Activated naive CD8-positive, alpha-beta T cell treated with anti-CD3 and anti-CD28 coated beads, Interleukin-2, amount 50 U/mL, for 24 hours (primary cell): ENCODE measurements around the gene ATAD3B.

ENCODE experiments used
- ATAC-seq: fragments of 150-1000 bp; cut with Tn5 transposase; one replicate; pipeline ENCODE4 v1.10.0; 2021
- DNase-seq: peaks from one replicate; pipeline ENCODE4 v3.0.0; 2021
- H3K27ac Mint-ChIP-seq: one replicate; pipeline ENCODE4 v1.8.0; 2021; ENCODE audit warnings: mild to moderate bottlenecking, mixed read lengths
- H3K27me3 Mint-ChIP-seq: one replicate; pipeline ENCODE4 v1.8.0; 2021; ENCODE audit warnings: mixed read lengths
- H3K36me3 Mint-ChIP-seq: one replicate; pipeline ENCODE4 v1.8.0; 2021; ENCODE audit warnings: low read depth, mixed read lengths
- H3K4me1 Mint-ChIP-seq: one replicate; pipeline ENCODE4 v1.8.0; 2021; ENCODE audit warnings: mixed read lengths
- H3K4me3 Mint-ChIP-seq: one replicate; pipeline ENCODE4 v1.8.0; 2021; ENCODE audit warnings: mild to moderate bottlenecking, moderate library complexity, mixed read lengths
- H3K9me3 Mint-ChIP-seq: one replicate; pipeline ENCODE4 v1.8.0; 2021; ENCODE audit warnings: mixed read lengths

The ATAD3B gene

DNA sequence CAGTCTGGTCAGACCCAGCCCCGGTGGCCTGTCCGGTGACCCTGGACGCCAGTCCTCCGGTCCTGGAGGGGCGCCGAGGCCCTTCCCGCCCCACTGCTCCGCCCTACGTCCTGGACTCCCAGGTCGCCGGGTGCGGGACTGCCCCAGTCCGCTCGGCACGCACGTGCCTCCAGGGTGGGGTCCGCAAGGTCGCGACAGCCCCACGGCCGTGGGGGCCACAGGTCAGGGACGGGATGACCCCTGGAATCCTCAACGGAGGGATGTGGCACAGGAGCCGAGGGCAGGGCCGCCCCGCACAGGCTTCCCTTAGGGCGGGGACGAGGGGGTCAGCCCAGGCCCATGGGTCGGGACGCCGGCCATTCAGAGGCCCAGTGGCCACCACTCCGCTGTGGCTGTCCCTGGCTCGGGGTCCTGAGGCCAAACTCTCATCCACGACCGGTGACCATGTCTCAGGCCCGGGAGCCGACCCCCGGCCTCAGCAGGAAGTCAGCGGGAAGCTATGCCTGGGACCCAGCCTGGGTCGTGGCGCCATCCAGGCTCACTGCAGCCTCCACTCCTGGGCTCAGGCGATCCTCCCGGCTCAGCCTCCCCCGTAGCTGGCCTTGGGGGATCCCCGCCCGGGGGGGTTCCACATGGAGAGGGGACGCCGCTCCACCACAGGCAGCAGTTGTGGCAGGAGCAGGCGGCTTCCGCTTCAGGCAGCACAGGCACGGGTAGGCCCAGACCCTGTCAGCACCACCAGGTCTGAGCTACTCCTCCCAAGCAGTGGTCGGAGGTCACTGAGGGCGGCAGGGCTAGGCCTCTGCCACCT is 69.5 kb downstream of the ATAD3B start:
- H3K36me3 Mint-ChIP-seq, result peaks cover 8% of the 10 kb centered on the region
- DNase-seq, result no peak
- no peaks in the 10 kb centered on the region for H3K9me3 Mint-ChIP-seq
- no peak overlapping the region for H3K27ac Mint-ChIP-seq
- no peak overlapping the region for H3K4me3 Mint-ChIP-seq
- no peak for ATAC-seq
- no peaks in the 10 kb centered on the region for H3K27me3 Mint-ChIP-seq
- peaks cover 1% of the 10 kb centered on the region for H3K4me1 Mint-ChIP-seq

GRCh38 chr1:1541956-1542765 is 70.6 kb downstream of the ATAD3B start:
- no peak for DNase-seq
- no peaks in the 10 kb centered on the region for H3K27me3 Mint-ChIP-seq
- peak overlapping the region; percentile 17 for H3K27ac Mint-ChIP-seq
- H3K4me3 Mint-ChIP-seq, result no peak overlapping the region
- no peaks in the 10 kb centered on the region for H3K9me3 Mint-ChIP-seq
- H3K4me1 Mint-ChIP-seq, result peaks cover 1% of the 10 kb centered on the region
- no peak for ATAC-seq
- H3K36me3 Mint-ChIP-seq, result peaks cover 8% of the 10 kb centered on the region

- Mint-ChIP-seq H3K4me1 (peaks cover 1% of the 10 kb centered on the region), H3K27ac (no peak overlapping the region), H3K36me3 (peaks cover 8% of the 10 kb centered on the region), H3K27me3 (no peaks in the 10 kb centered on the region), H3K9me3 (no peaks in the 10 kb centered on the region), H3K4me3 (no peak overlapping the region)
- DNase-seq (peak; percentile 26), ATAC-seq (no peak)
These were observed 71.5 kb downstream of the ATAD3B start for GRCh38 chr1:1542766-1543705.

DNA sequence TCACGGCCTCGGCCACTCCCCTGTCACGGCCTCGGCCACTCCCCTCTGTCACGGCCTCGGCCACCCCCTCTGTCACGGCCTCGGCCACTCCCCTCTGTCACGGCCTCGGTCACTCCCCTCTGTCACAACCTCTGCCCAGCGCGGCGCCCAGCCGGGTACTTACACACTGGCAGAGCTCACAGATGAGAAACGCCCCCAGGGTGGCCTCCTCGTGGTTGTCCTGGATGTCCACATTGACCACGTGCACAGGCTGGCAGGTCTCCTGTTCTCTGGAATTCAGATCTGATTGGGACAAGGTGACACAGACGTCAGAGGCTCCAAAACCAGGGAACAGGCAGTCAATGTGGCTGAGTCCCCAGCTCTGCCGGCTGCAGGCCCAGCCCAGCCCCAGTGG is 72.1 kb downstream of the ATAD3B start:
- Mint-ChIP-seq H3K27me3 (no peaks in the 10 kb centered on the region), H3K4me3 (no peak overlapping the region), H3K27ac (no peak overlapping the region), H3K4me1 (peaks cover 1% of the 10 kb centered on the region), H3K36me3 (peaks cover 8% of the 10 kb centered on the region), H3K9me3 (no peaks in the 10 kb centered on the region)
- ATAC-seq (no peak), DNase-seq (no peak)

DNA sequence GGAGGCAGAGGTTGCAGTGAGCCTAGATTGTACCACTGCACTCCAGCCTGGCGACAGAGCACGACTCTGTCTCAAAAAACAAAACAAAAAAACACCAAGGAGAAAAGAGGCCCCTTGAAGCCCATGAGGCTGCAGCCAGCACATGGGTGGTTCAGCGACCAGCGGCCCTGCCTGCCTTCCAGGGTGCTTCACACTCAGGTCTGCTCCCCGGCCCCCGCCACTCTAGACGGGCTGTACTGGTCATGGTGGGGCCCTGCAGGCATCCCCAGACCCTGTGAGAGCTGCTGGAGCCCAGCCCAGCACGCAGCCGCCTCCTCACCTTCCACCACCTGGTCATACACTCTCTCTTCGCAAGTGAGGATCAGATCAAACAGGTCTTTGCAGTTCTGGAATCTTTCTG is 73.0 kb downstream of the ATAD3B start:
- no peak for DNase-seq
- no peak overlapping the region for H3K4me3 Mint-ChIP-seq
- H3K27ac Mint-ChIP-seq, result no peak overlapping the region
- no peaks in the 10 kb centered on the region for H3K27me3 Mint-ChIP-seq
- peaks cover 8% of the 10 kb centered on the region for H3K36me3 Mint-ChIP-seq
- no peaks in the 10 kb centered on the region for H3K9me3 Mint-ChIP-seq
- no peak for ATAC-seq
- H3K4me1 Mint-ChIP-seq, result peaks cover 1% of the 10 kb centered on the region
